ENCODE results near the gene ARPC1A.

Gene ARPC1A

GRCh38 chr7:99314504-99314903 lies 11.2 kb upstream of the ARPC1A start:
- no peak for TF ChIP-seq TAF1 (IDR thresholded peaks at IDR 0.05; ENCODE audit: borderline replicate concordance, insufficient read depth, low read length)
- TF ChIP-seq POLR2AphosphoS5 (IDR thresholded peaks at IDR 0.05; ENCODE audit: low read depth, low read length): no peak
- TF ChIP-seq SIN3A (IDR thresholded peaks at IDR 0.05; ENCODE audit: borderline replicate concordance, insufficient read depth, low read length): no peak
- TF ChIP-seq FOXP2 (optimal IDR thresholded peaks at IDR 0.05; ENCODE audit: borderline replicate concordance, extremely low read depth, extremely low read length, insufficient read depth): no peak
- TF ChIP-seq REST (IDR thresholded peaks at IDR 0.05; ENCODE audit: insufficient read depth in 1 of 2, low read depth in 2 of 2, low read length in 2 of 2): no peak

- TF ChIP-seq FOXP2 (optimal IDR thresholded peaks at IDR 0.05; ENCODE audit: borderline replicate concordance, extremely low read depth, extremely low read length, insufficient read depth): no peak
- no peak for TF ChIP-seq SIN3A (IDR thresholded peaks at IDR 0.05; ENCODE audit: borderline replicate concordance, insufficient read depth, low read length)
- no peak for TF ChIP-seq TAF1 (IDR thresholded peaks at IDR 0.05; ENCODE audit: borderline replicate concordance, insufficient read depth, low read length)
- TF ChIP-seq POLR2AphosphoS5 (IDR thresholded peaks at IDR 0.05; ENCODE audit: low read depth, low read length): no peak
- no peak for TF ChIP-seq REST (IDR thresholded peaks at IDR 0.05; ENCODE audit: insufficient read depth in 1 of 2, low read depth in 2 of 2, low read length in 2 of 2)
Measured at GRCh38 chr7:99320371-99320770, 5.3 kb upstream of the ARPC1A start.

- no peak for TF ChIP-seq FOXP2 (optimal IDR thresholded peaks at IDR 0.05; ENCODE audit: borderline replicate concordance, extremely low read depth, extremely low read length, insufficient read depth)
- no peak for TF ChIP-seq POLR2AphosphoS5 (IDR thresholded peaks at IDR 0.05; ENCODE audit: low read depth, low read length)
- no peak for TF ChIP-seq SIN3A (IDR thresholded peaks at IDR 0.05; ENCODE audit: borderline replicate concordance, insufficient read depth, low read length)
- no peak for TF ChIP-seq REST (IDR thresholded peaks at IDR 0.05; ENCODE audit: insufficient read depth in 1 of 2, low read depth in 2 of 2, low read length in 2 of 2)
- TF ChIP-seq TAF1 (IDR thresholded peaks at IDR 0.05; ENCODE audit: borderline replicate concordance, insufficient read depth, low read length): no peak
Measured at GRCh38 chr7:99324559-99324958, 1.1 kb upstream of the ARPC1A start.

GRCh38 chr7:99325001-99325493 lies 651 bp upstream of the ARPC1A start:
- TF ChIP-seq REST (IDR thresholded peaks at IDR 0.05; ENCODE audit: insufficient read depth in 1 of 2, low read depth in 2 of 2, low read length in 2 of 2): no peak
- TF ChIP-seq SIN3A (IDR thresholded peaks at IDR 0.05; ENCODE audit: borderline replicate concordance, insufficient read depth, low read length): no peak
- no peak for TF ChIP-seq POLR2AphosphoS5 (IDR thresholded peaks at IDR 0.05; ENCODE audit: low read depth, low read length)
- no peak for TF ChIP-seq TAF1 (IDR thresholded peaks at IDR 0.05; ENCODE audit: borderline replicate concordance, insufficient read depth, low read length)
- no peak for TF ChIP-seq FOXP2 (optimal IDR thresholded peaks at IDR 0.05; ENCODE audit: borderline replicate concordance, extremely low read depth, extremely low read length, insufficient read depth)

GRCh38 chr7:99326408-99326782 lies 697 bp downstream of the ARPC1A start:
- TF ChIP-seq REST (IDR thresholded peaks at IDR 0.05; ENCODE audit: insufficient read depth in 1 of 2, low read depth in 2 of 2, low read length in 2 of 2) (no peak), TAF1 (IDR thresholded peaks at IDR 0.05; ENCODE audit: borderline replicate concordance, insufficient read depth, low read length) (no peak)
